Osteoblast (primary cell): ENCODE measurements around the gene DRD1. TPM values are rescaled to one million over a fixed set of nuclear protein-coding genes. Genes with fewer than 3 reads are reported as not detected.
"Not testable (repeated sequence)": the region's sequence is repeated elsewhere in the genome, so short reads cannot be mapped to it uniquely, and the experiment has no call there.

Experiments used
- DNase-seq: peaks from one replicate; pipeline ENCODE4 v3.0.0; 2011; ENCODE audit warnings: low spot score, mixed read lengths; ENCODE audit not compliant: insufficient read length; ENCODE audit errors: missing footprints
- H2AFZ ChIP-seq: 2 replicates; pipeline ENCODE4 v1.6.0; 2011; ENCODE audit warnings: mild to moderate bottlenecking, low read length
- H3K27ac ChIP-seq: 2 replicates; pipeline ENCODE4 v1.5.1; 2011; ENCODE audit warnings: mild to moderate bottlenecking, low read depth, low read length, moderate library complexity
- H3K27me3 ChIP-seq: 2 replicates; pipeline ENCODE4 v1.6.0; 2012; ENCODE audit warnings: mild to moderate bottlenecking, control low read depth, inconsistent platforms, low read length, moderate library complexity; ENCODE audit not compliant: insufficient read depth
- H3K36me3 ChIP-seq: 2 replicates; pipeline ENCODE4 v1.5.1; 2011; ENCODE audit warnings: mild to moderate bottlenecking, low read length, control low read depth, moderate library complexity; ENCODE audit not compliant: insufficient read depth
- H3K4me1 ChIP-seq: 2 replicates; pipeline ENCODE4 v1.5.1; 2011; ENCODE audit warnings: mild to moderate bottlenecking, low read length, control low read depth, moderate library complexity; ENCODE audit not compliant: insufficient read depth
- H3K4me2 ChIP-seq: 2 replicates; pipeline ENCODE4 v1.6.0; 2011; ENCODE audit warnings: mild to moderate bottlenecking, low read length; ENCODE audit not compliant: insufficient read depth
- H3K4me3 ChIP-seq: fragments of 200-600 bp; sonication (generic); 3 replicates; pipeline ENCODE4 v1.5.1; 2012; ENCODE audit warnings: mild to moderate bottlenecking, low read length, inconsistent platforms; ENCODE audit not compliant: insufficient read depth
- H3K79me2 ChIP-seq: 2 replicates; pipeline ENCODE4 v1.6.0; 2012; ENCODE audit warnings: mild to moderate bottlenecking, low read length, control low read depth, inconsistent platforms; ENCODE audit not compliant: insufficient read depth
- H3K9me3 ChIP-seq: 2 replicates; pipeline ENCODE4 v1.5.1; 2011; ENCODE audit warnings: low read depth, low read length, control low read depth
- H4K20me1 ChIP-seq: 2 replicates; pipeline ENCODE4 v1.6.0; 2012; ENCODE audit warnings: mild to moderate bottlenecking, low read length, control low read depth; ENCODE audit not compliant: insufficient read depth
- CTCF ChIP-seq: IDR thresholded peaks from 2 replicates; pipeline ENCODE4 v1.5.1; 2011; ENCODE audit warnings: mild to moderate bottlenecking, low read depth, low read length, moderate library complexity; ENCODE audit errors: extremely low read depth
- total RNA-seq: library from RNA; depleted of rRNA; stranded (reverse); fragments of >200 nt; gene quantifications from 2 replicates; pipeline ENCODE4 v1.2.3, GENCODE V29; 2012

The DRD1 gene
- total RNA-seq, 1 donor, result under 0.01 TPM

GRCh38 chr5:175452166-175452565, 8.2 kb upstream of the DRD1 start:
- no peaks in the 10 kb centered on the region for H3K9me3 ChIP-seq
- no peaks in the 10 kb centered on the region for H3K4me1 ChIP-seq
- no peak for TF ChIP-seq CTCF
- H3K36me3 ChIP-seq, result no peaks in the 10 kb centered on the region
- no peak for DNase-seq
- no peak overlapping the region for H3K4me3 ChIP-seq
- H2AFZ ChIP-seq, result no peak overlapping the region
- H4K20me1 ChIP-seq, result no peaks in the 10 kb centered on the region
- H3K27ac ChIP-seq, result no peak overlapping the region
- H3K4me2 ChIP-seq, result no peak overlapping the region
- H3K27me3 ChIP-seq, result peaks cover 2% of the 10 kb centered on the region
- H3K79me2 ChIP-seq, result no peaks in the 10 kb centered on the region

- no peak overlapping the region for H3K27ac ChIP-seq
- no peak for TF ChIP-seq CTCF
- no peaks in the 10 kb centered on the region for H3K36me3 ChIP-seq
- H3K9me3 ChIP-seq, result no peaks in the 10 kb centered on the region
- H3K79me2 ChIP-seq, result no peaks in the 10 kb centered on the region
- no peaks in the 10 kb centered on the region for H4K20me1 ChIP-seq
- H2AFZ ChIP-seq, result no peak overlapping the region
- peaks cover 9% of the 10 kb centered on the region for H3K27me3 ChIP-seq
- no peak overlapping the region for H3K4me2 ChIP-seq
- no peak for DNase-seq
- no peak overlapping the region for H3K4me3 ChIP-seq
- no peaks in the 10 kb centered on the region for H3K4me1 ChIP-seq
Observed at GRCh38 chr5:175448276-175448675, 4.3 kb upstream of the DRD1 start.

GRCh38 chr5:175447571-175447970, 3.6 kb upstream of the DRD1 start:
- Histone ChIP-seq H3K4me1 (no peaks in the 10 kb centered on the region), H3K36me3 (no peaks in the 10 kb centered on the region), H3K4me3 (no peak overlapping the region), H4K20me1 (no peaks in the 10 kb centered on the region), H3K27ac (no peak overlapping the region), H3K9me3 (no peaks in the 10 kb centered on the region), H3K79me2 (no peaks in the 10 kb centered on the region), H3K4me2 (no peak overlapping the region), H2AFZ (no peak overlapping the region), H3K27me3 (peaks cover 10% of the 10 kb centered on the region)
- TF ChIP-seq CTCF, result no peak
- no peak for DNase-seq

- not testable (repeated sequence) for H3K36me3 ChIP-seq, H3K4me3 ChIP-seq, H2AFZ ChIP-seq, H3K27ac ChIP-seq, H4K20me1 ChIP-seq, H3K4me1 ChIP-seq, H3K4me2 ChIP-seq, DNase-seq, H3K79me2 ChIP-seq, H3K9me3 ChIP-seq
- H3K27me3 ChIP-seq, result peaks cover 10% of the 10 kb centered on the region
Observed at GRCh38 chr5:175446378-175446777, 2.4 kb upstream of the DRD1 start.
